ENCODE data around the gene MT1H. TPM values are rescaled to one million over a fixed set of nuclear protein-coding genes. Genes with fewer than 3 reads are reported as not detected.
A peak's percentile ranks its signal among the peaks of the same experiment; 100 is the strongest.
"Not testable (repeated sequence)": the region's sequence is repeated elsewhere in the genome, so short reads cannot be mapped to it uniquely, and the experiment has no call there.

MT1H gene
- total and polyA plus RNA-seq, 2 experiments from 2014 or later = 13.5 TPM; not detected in 1

DNA sequence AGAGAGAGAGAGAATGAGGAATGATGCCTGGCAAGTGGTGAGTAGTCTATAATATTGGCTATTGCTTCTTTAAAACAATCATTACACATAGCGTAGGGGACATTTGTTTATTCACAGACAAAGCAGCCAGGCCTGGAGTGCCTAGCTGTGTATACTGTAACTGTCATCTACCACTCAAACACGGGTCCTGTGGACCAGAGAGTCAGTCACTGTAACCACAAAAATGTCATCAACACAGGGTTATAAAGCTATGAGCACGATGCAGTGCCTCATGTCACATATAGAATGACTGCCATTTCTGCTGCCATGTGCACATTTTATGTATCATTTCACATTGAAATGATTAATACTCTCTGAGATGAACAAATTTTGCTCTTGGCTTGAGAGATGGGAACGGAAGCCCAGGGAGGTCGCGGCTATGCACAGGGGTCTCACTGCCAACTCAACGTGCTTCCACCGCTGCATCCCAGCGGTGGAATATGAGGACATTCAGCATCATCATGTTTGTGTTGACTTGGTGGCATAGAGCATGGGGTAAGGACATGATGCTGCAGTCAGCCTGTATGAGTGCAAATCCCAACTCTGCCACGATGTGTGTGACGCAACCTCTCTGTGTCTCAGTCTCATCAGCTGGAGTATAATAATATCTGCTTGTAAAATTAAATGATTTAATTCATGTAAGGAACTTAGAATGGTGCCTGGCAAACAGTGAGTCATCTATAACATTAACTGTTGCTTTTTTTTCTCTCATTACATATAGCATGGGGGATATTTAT lies 3.3 kb downstream of the MT1H start:
- Histone ChIP-seq H3K4me2 (no peak overlapping the region), H3K36me3 (replicated peaks; ENCODE audit: insufficient read depth, low read depth) (no peaks in the 10 kb centered on the region), H3K9me3 (ENCODE audit: low read depth) (no peaks in the 10 kb centered on the region), H3K9me2 (replicated peaks; ENCODE audit: insufficient read depth) (no peaks in the 10 kb centered on the region), H3K27ac (no peak overlapping the region), H3K79me2 (no peaks in the 10 kb centered on the region), H3K4me3 (no peak overlapping the region), H2AFZ (no peak overlapping the region), H3K4me1 (ENCODE audit: insufficient read depth) (no peaks in the 10 kb centered on the region), H3K27me3 (peaks cover 96% of the 10 kb centered on the region), H4K20me1 (ENCODE audit: insufficient read depth, poor library complexity, severe bottlenecking) (no peaks in the 10 kb centered on the region)
- TF ChIP-seq EZH2phosphoT487 (IDR thresholded peaks at IDR 0.05; ENCODE audit: low read depth, severe bottlenecking, unreplicated experiment) = no peak
- no peak for TF ChIP-seq EZH2 (IDR thresholded peaks at IDR 0.05; ENCODE audit: borderline replicate concordance)
- TF ChIP-seq CTCF (IDR thresholded peaks at IDR 0.05; ENCODE audit: poor library complexity) = no peak
- no peak for DNase-seq (ENCODE audit: low spot score)
- 86% methylated on average over 11 of the region's 11 CpGs for WGBS (ENCODE audit: low lambda C conversion rate, missing lambda C conversion rate)

DNA sequence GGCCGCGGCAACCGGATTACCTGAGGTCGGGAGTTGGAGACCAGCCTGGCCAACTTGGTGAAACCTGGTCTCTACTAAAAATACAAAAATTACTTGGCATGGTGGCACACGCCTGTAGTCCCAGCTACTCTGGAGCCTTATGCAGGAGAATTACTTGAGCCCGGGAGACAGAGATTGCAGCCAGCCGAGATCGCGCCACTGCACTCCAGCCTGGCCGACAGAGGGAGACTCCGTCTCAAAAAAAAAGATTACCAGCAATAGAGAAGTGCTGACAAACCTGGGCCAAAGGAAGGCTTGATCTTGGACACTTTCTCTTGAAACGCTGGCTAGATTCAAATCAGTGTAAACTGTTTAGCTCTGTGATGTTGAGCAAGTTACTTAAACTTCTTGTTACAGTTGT lies 4.3 kb downstream of the MT1H start:
- no peaks in the 10 kb centered on the region for H3K36me3 ChIP-seq (replicated peaks; ENCODE audit: insufficient read depth, low read depth)
- no peaks in the 10 kb centered on the region for H3K9me2 ChIP-seq (replicated peaks; ENCODE audit: insufficient read depth)
- no peaks in the 10 kb centered on the region for H4K20me1 ChIP-seq (ENCODE audit: insufficient read depth, poor library complexity, severe bottlenecking)
- no peak overlapping the region for H2AFZ ChIP-seq
- TF ChIP-seq EZH2phosphoT487 (IDR thresholded peaks at IDR 0.05; ENCODE audit: low read depth, severe bottlenecking, unreplicated experiment) (no peak), CTCF (IDR thresholded peaks at IDR 0.05; ENCODE audit: poor library complexity) (peak; percentile 53)
- DNase-seq (ENCODE audit: low spot score) = no peak
- no peaks in the 10 kb centered on the region for H3K79me2 ChIP-seq
- no peak overlapping the region for H3K4me3 ChIP-seq
- no peak overlapping the region for H3K4me2 ChIP-seq
- peaks cover 88% of the 10 kb centered on the region for H3K27me3 ChIP-seq
- H3K9me3 ChIP-seq (ENCODE audit: low read depth) = no peaks in the 10 kb centered on the region
- H3K27ac ChIP-seq = no peak overlapping the region
- 38% methylated on average over 12 of the region's 12 CpGs for WGBS (ENCODE audit: low lambda C conversion rate, missing lambda C conversion rate)
- no peaks in the 10 kb centered on the region for H3K4me1 ChIP-seq (ENCODE audit: insufficient read depth)

DNA sequence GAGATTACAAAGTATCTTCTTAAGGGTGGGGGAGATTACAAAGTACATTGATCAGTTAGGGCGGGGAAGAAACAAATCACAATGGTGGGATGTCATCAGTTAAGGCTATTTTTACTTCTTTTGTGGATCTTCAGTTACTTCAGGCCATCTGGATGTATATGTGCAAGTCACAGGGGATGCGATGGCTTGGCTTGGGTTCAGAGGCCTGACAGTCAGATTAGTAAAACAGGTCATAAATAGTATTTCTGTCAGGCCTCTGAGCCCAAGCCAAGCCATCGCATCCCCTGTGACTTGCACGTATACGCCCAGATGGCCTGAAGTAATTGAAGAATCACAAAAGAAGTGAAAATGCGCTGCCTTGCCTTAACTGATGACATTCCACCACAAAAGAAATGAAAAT lies 5.0 kb downstream of the MT1H start:
- H3K79me2 ChIP-seq; H2AFZ ChIP-seq; DNase-seq (ENCODE audit: low spot score); H3K9me2 ChIP-seq (replicated peaks; ENCODE audit: insufficient read depth); H3K9me3 ChIP-seq (ENCODE audit: low read depth); H3K27ac ChIP-seq; H3K4me1 ChIP-seq (ENCODE audit: insufficient read depth); H3K36me3 ChIP-seq (replicated peaks; ENCODE audit: insufficient read depth, low read depth); H4K20me1 ChIP-seq (ENCODE audit: insufficient read depth, poor library complexity, severe bottlenecking); H3K4me2 ChIP-seq; H3K4me3 ChIP-seq: not testable (repeated sequence)
- WGBS (ENCODE audit: low lambda C conversion rate, missing lambda C conversion rate) = 76% methylated on average over 6 of the region's 6 CpGs
- H3K27me3 ChIP-seq = peaks cover 82% of the 10 kb centered on the region

DNA sequence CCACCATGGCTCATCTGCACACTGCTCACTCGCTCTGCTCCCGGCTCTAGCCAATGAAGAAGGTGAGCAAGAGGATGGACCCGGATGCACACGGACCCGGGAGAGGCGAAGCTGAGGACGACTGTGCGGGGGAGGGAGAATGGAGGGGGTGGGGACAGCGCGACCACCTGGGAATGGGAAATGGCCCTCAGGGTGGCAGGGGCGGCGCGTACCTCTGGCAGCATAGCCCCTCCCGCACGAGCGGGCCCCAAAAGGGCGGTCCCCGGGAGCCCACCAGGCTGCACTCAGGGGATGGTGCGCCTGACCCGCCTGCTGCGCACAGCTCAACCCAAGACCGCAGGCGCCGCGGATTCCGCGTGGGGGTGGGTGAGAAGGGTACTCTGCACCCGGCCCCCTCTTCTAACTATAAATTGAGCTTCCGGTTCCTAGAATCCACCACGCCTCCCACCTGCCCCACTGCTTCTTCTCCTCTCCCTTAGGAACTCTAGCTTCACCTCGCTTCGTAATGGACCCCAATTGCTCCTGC lies 6.1 kb downstream of the MT1H start:
- Histone ChIP-seq H3K4me2 (peak overlapping the region; percentile 68), H3K4me3 (no peak overlapping the region), H2AFZ (no peak overlapping the region), H3K36me3 (replicated peaks; ENCODE audit: insufficient read depth, low read depth) (no peaks in the 10 kb centered on the region), H3K79me2 (no peaks in the 10 kb centered on the region), H3K27me3 (peaks cover 70% of the 10 kb centered on the region), H3K27ac (no peak overlapping the region), H3K4me1 (ENCODE audit: insufficient read depth) (no peaks in the 10 kb centered on the region), H3K9me2 (replicated peaks; ENCODE audit: insufficient read depth) (no peaks in the 10 kb centered on the region), H3K9me3 (ENCODE audit: low read depth) (no peaks in the 10 kb centered on the region), H4K20me1 (ENCODE audit: insufficient read depth, poor library complexity, severe bottlenecking) (no peaks in the 10 kb centered on the region)
- WGBS (ENCODE audit: low lambda C conversion rate, missing lambda C conversion rate) = 4% methylated on average over 27 of the region's 32 CpGs
- no peak for TF ChIP-seq EZH2phosphoT487 (IDR thresholded peaks at IDR 0.05; ENCODE audit: low read depth, severe bottlenecking, unreplicated experiment)
- TF ChIP-seq CTCF (IDR thresholded peaks at IDR 0.05; ENCODE audit: poor library complexity) = no peak
- TF ChIP-seq EZH2 (IDR thresholded peaks at IDR 0.05; ENCODE audit: borderline replicate concordance) = no peak
- DNase-seq (ENCODE audit: low spot score) = no peak
